GM18526 (cell line): ENCODE data around the gene HLA-DOA.

Experiments used
- POLR2A ChIP-seq: IDR thresholded peaks from 3 replicates; pipeline ENCODE4 v1.6.1; 2011; ENCODE audit not compliant: insufficient read length; ENCODE audit errors: extremely low read depth

The HLA-DOA gene

GRCh38 chr6:33008944-33009861, at the start of gene HLA-DOA:
TSS of gene HLA-DOA (minus strand) at chr6:33009591.
- peak; percentile 86 for TF ChIP-seq POLR2A

GRCh38 chr6:33057222-33058150, 48.1 kb upstream of the HLA-DOA start:
- no peak for TF ChIP-seq POLR2A

- TF ChIP-seq POLR2A: no peak
These were observed 43.8 kb upstream of the HLA-DOA start for GRCh38 chr6:33053230-33053629.

GRCh38 chr6:33052627-33053026, 43.2 kb upstream of the HLA-DOA start:
- TF ChIP-seq POLR2A: no peak

- TF ChIP-seq POLR2A: no peak
These were observed 40.8 kb upstream of the HLA-DOA start for GRCh38 chr6:33050014-33050810.

- no peak for TF ChIP-seq POLR2A
These were observed 40.1 kb upstream of the HLA-DOA start for GRCh38 chr6:33049323-33050013.

GRCh38 chr6:33040157-33040556, 30.8 kb upstream of the HLA-DOA start:
- TF ChIP-seq POLR2A: no peak

GRCh38 chr6:33036535-33036934, 27.1 kb upstream of the HLA-DOA start:
- TF ChIP-seq POLR2A: no peak

GRCh38 chr6:33034554-33034953, 25.2 kb upstream of the HLA-DOA start:
- TF ChIP-seq POLR2A: no peak

- no peak for TF ChIP-seq POLR2A
These were observed 20.9 kb upstream of the HLA-DOA start for GRCh38 chr6:33030245-33030644.

- TF ChIP-seq POLR2A: peak; percentile 37
These were observed 20.2 kb upstream of the HLA-DOA start for GRCh38 chr6:33029328-33030184.

GRCh38 chr6:33028220-33028849, 18.9 kb upstream of the HLA-DOA start:
- no peak for TF ChIP-seq POLR2A

- TF ChIP-seq POLR2A: no peak
These were observed 15.1 kb upstream of the HLA-DOA start for GRCh38 chr6:33024521-33024920.
